ENCODE results near the gene RAB30. TPM values are rescaled to one million over a fixed set of nuclear protein-coding genes. Genes with fewer than 3 reads are reported as not detected.
"Not testable (repeated sequence)": the region's sequence is repeated elsewhere in the genome, so short reads cannot be mapped to it uniquely, and the experiment has no call there.

Gene RAB30
- total and polyA plus RNA-seq, 9 of the 15 experiments (the other 6 are each of a cell fraction or from before 2014, with no cell fraction given) = 0.29 to 1.3 (median 1.0) TPM

GRCh38 chr11:82971519-82971946 lies 100.2 kb downstream of the RAB30 start:
- H4K20me1 ChIP-seq (replicated peaks; ENCODE audit: control insufficient read depth, insufficient read depth, low read length); DNase-seq (ENCODE audit: extremely low read depth in 1 of 4, low spot score in 3 of 4); CTCF ChIA-PET (ENCODE audit: low intra/inter-chr PET ratio); H3K79me2 ChIP-seq (ENCODE audit: control insufficient read depth, insufficient read depth, low read length); H3K27ac ChIP-seq (ENCODE audit: extremely low read depth, low read depth, low read length); POLR2A ChIA-PET; H3K9me1 ChIP-seq (ENCODE audit: control insufficient read depth, insufficient read depth, low read length); H3K4me3 ChIP-seq; FAIRE-seq; H3K27me3 ChIP-seq (ENCODE audit: control insufficient read depth in 2 of 2, insufficient read depth in 2 of 2, low read length in 2 of 2); in situ Hi-C loops (cut with MboI); H2AFZ ChIP-seq (ENCODE audit: low read depth, low read length); H3K9me3 ChIP-seq (replicated peaks; ENCODE audit: control insufficient read depth, insufficient read depth, low read depth, low read length); ATAC-seq; H3K4me2 ChIP-seq (ENCODE audit: insufficient read depth, low read length); BruUV-seq (replicated peaks); H3K9ac ChIP-seq (ENCODE audit: insufficient read depth in 1 of 2, low read depth in 2 of 2, low read length in 2 of 2); H3K4me1 ChIP-seq (replicated peaks in 1 of 2; ENCODE audit: control insufficient read depth in 2 of 2, insufficient read depth in 2 of 2, low read length in 2 of 2); H3K36me3 ChIP-seq (ENCODE audit: control insufficient read depth, insufficient read depth, low read length); intact Hi-C loops (cut with micrococcal nuclease): not testable (repeated sequence)
- peak; percentile 54 for TF ChIP-seq NFYB (IDR thresholded peaks at IDR 0.05; ENCODE audit: extremely low read depth, insufficient read length)
- 61% methylated on average over 7 of the region's 8 CpGs for WGBS (ENCODE audit: insufficient coverage, low coverage, missing lambda C conversion rate)

- DNase-seq (ENCODE audit: extremely low read depth in 1 of 4, low spot score in 3 of 4); FAIRE-seq; BruUV-seq (replicated peaks); H3K9ac ChIP-seq (ENCODE audit: insufficient read depth in 1 of 2, low read depth in 2 of 2, low read length in 2 of 2); H2AFZ ChIP-seq (ENCODE audit: low read depth, low read length); H4K20me1 ChIP-seq (replicated peaks; ENCODE audit: control insufficient read depth, insufficient read depth, low read length); in situ Hi-C loops (cut with MboI); H3K9me3 ChIP-seq (replicated peaks; ENCODE audit: control insufficient read depth, insufficient read depth, low read depth, low read length); H3K27me3 ChIP-seq (ENCODE audit: control insufficient read depth in 2 of 2, insufficient read depth in 2 of 2, low read length in 2 of 2); H3K27ac ChIP-seq (ENCODE audit: extremely low read depth, low read depth, low read length); intact Hi-C loops (cut with micrococcal nuclease); H3K4me1 ChIP-seq (replicated peaks in 1 of 2; ENCODE audit: control insufficient read depth in 2 of 2, insufficient read depth in 2 of 2, low read length in 2 of 2); H3K36me3 ChIP-seq (ENCODE audit: control insufficient read depth, insufficient read depth, low read length); H3K4me3 ChIP-seq; POLR2A ChIA-PET; H3K79me2 ChIP-seq (ENCODE audit: control insufficient read depth, insufficient read depth, low read length); H3K9me1 ChIP-seq (ENCODE audit: control insufficient read depth, insufficient read depth, low read length); H3K4me2 ChIP-seq (ENCODE audit: insufficient read depth, low read length); ATAC-seq; CTCF ChIA-PET (ENCODE audit: low intra/inter-chr PET ratio): not testable (repeated sequence)
- 68% methylated on average over 25 of the region's 60 CpGs for WGBS (ENCODE audit: insufficient coverage, low coverage, missing lambda C conversion rate)
- 0 out of 2 replicates have a peak, but pooled peaks have one; percentile 14 for TF ChIP-seq SAFB (IDR thresholded peaks at IDR 0.05; ENCODE audit: borderline replicate concordance, low read depth, low read length)
Observed at GRCh38 chr11:82970507-82971083, 101.1 kb downstream of the RAB30 start.
